ENCODE data around the gene USP38.

- TF ChIP-seq CTCF (IDR thresholded peaks at IDR 0.05; ENCODE audit: low read depth, low read length, poor library complexity, severe bottlenecking) (no peak), EZH2phosphoT487 (IDR thresholded peaks at IDR 0.05; ENCODE audit: borderline replicate concordance, low read length) (no peak)
Observed at GRCh38 chr4:143186212-143186611, 1.5 kb downstream of the USP38 start.

All from DOHH2 (cell line).